Endothelial cell of umbilical vein (primary cell): ENCODE data around the gene RAB4B.
"Not testable (repeated sequence)": the region's sequence is repeated elsewhere in the genome, so short reads cannot be mapped to it uniquely, and the experiment has no call there.

Source experiments
- EZH2 ChIP-seq: IDR thresholded peaks from 2 replicates; pipeline ENCODE4 v1.6.1; 2012; ENCODE audit warnings: borderline replicate concordance, low read depth, mild to moderate bottlenecking, moderate library complexity, low read length, inconsistent platforms; ENCODE audit not compliant: severe bottlenecking
- FOS ChIP-seq: IDR thresholded peaks from 2 replicates; pipeline ENCODE4 v1.6.1; 2011; ENCODE audit warnings: mild to moderate bottlenecking, low read length, moderate library complexity, borderline replicate concordance; ENCODE audit not compliant: insufficient read depth
- JUN ChIP-seq: IDR thresholded peaks from 2 replicates; pipeline ENCODE4 v1.6.1; 2011; ENCODE audit warnings: borderline replicate concordance, low read depth; ENCODE audit not compliant: insufficient read length, insufficient read depth
- MYC ChIP-seq: IDR thresholded peaks from one replicate; pipeline ENCODE4 v1.6.1; 2011; ENCODE audit warnings: mild to moderate bottlenecking, low read depth, low read length
- POLR2A ChIP-seq: IDR thresholded peaks from 2 replicates; pipeline ENCODE4 v1.6.1; 2012; ENCODE audit warnings: low read depth, mild to moderate bottlenecking, control low read depth, low read length
- POLR2AphosphoS5 ChIP-seq: IDR thresholded peaks from 2 replicates; pipeline ENCODE4 v1.6.1; 2012; ENCODE audit warnings: low read depth, mild to moderate bottlenecking, control low read depth, low read length, moderate library complexity; ENCODE audit not compliant: insufficient read depth
- TF ChIP-seq, protein P1 (sequence below), 2 donors: IDR thresholded peaks; 1 replicate in 1 of 2; 2 replicates in 1 of 2; pipeline ENCODE4 v1.5.1; 2011; ENCODE audit warnings: low read length in 2 of 2, mild to moderate bottlenecking in 2 of 2, moderate library complexity in 2 of 2, control low read depth in 1 of 2, inconsistent platforms in 1 of 2, low read depth in 1 of 2; ENCODE audit not compliant: insufficient read depth in 1 of 2; ENCODE audit errors: extremely low read depth in 1 of 2

DNA sequence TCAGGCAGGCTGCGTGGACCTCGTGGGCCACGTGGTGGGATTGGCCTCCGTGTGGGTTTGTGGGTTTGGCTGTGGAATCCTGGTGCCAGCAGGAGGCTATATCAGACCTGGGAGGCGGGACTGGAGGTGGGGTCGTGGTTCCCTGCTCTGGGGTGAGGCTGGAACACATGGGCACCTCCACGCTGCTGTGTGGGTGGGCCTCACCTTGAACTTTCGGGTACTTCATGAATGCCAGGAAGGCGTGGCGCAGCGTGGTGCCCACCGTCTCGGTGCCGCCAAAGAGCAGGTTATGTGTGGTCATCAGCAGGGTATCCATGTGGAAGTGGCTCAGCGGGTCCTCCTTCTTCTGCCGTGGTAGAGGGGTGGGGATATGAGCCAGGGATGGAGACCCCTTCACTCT lies 46.9 kb downstream of the RAB4B start:
- TF ChIP-seq JUN, POLR2A, POLR2AphosphoS5, EZH2, FOS, MYC: not testable (repeated sequence)
- TF ChIP-seq, protein P1, sequence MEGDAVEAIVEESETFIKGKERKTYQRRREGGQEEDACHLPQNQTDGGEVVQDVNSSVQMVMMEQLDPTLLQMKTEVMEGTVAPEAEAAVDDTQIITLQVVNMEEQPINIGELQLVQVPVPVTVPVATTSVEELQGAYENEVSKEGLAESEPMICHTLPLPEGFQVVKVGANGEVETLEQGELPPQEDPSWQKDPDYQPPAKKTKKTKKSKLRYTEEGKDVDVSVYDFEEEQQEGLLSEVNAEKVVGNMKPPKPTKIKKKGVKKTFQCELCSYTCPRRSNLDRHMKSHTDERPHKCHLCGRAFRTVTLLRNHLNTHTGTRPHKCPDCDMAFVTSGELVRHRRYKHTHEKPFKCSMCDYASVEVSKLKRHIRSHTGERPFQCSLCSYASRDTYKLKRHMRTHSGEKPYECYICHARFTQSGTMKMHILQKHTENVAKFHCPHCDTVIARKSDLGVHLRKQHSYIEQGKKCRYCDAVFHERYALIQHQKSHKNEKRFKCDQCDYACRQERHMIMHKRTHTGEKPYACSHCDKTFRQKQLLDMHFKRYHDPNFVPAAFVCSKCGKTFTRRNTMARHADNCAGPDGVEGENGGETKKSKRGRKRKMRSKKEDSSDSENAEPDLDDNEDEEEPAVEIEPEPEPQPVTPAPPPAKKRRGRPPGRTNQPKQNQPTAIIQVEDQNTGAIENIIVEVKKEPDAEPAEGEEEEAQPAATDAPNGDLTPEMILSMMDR (IDR thresholded peaks at IDR 0.05; ENCODE audit: extremely low read depth in 1 of 2, insufficient read depth in 1 of 2, low read depth in 1 of 2, low read length in 2 of 2): not testable (repeated sequence)
